Measurements from ENCODE around the gene DISP2.

Gene DISP2

DNA sequence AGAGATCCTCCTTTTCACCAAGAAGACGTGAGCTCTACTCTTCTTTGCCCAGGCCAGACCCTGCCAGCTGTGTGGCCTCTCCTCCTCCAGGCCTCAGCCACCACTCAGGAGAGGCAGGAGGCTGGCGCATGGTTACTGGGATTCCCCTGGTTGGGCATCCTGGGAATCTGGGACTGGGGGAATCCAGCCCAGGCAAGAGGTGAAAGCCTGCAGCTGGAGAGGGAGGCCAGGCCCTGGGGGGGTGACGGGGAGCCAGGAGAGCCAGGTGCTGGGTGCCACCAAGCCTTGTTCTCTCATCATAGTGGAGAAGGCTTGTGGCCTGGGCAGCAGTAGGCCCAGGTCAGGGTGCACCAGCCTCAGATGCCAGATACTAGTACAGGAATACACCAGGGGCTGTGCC lies 23.5 kb upstream of the DISP2 start:
- Mint-ChIP-seq H3K9me3 (no peaks in the 10 kb centered on the region), H3K27me3 (no peaks in the 10 kb centered on the region), H3K27ac (peak overlapping the region; percentile 100), H3K4me3 (peak overlapping the region; percentile 21), H3K4me1 (ENCODE audit: low read depth) (peaks cover 95% of the 10 kb centered on the region), H3K36me3 (ENCODE audit: low read depth) (peaks cover 41% of the 10 kb centered on the region)
- intact Hi-C loops (cut with micrococcal nuclease) = loop anchor here (1.0 to 2.0 kb wide), 3 partner anchors 11 to 50 kb away; partner anchors contain the start of gene INAFM2

DNA sequence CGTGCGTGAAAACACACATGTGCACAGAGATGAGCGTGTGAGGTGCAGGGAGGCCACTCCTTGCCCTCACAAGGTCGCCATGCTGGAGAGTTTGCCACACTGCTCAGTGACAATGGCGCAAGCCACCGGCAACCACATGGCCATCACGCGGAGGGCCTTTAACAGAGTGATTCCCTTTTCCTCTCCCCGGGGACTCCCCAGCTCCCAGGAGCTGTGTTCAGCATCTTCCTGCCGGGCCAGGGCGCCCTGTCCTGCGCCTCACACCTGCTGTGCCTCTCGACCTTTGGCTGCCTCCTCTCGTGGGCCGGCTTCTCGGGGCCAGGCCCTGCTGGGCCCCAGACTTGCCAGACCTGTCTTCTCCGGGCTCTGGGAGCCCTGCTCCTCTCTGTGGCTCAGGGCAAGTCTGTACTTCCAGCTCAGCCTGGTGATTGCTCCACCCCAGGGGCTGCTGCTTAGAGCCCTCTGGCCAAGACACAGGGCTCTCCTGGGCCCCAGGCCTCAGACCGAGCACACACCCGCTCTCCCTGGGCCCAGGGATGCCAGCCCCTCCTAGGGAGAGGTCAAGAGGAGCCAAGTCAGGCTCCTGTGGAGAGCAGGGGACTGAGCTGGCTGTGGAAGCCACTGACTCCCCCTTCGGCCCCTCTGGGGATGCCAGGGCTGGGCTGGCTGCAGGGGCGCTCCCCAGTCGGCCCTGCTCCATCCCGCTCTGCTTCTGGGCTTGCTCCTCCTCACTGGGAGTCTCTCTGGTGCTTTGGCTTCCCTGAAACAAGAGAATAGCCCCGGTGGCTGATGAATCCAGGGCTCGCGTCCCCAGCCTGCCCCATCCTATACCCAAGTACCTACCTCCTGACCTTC lies 22.9 kb upstream of the DISP2 start:
- peaks cover 95% of the 10 kb centered on the region for H3K4me1 Mint-ChIP-seq (ENCODE audit: low read depth)
- peaks cover 35% of the 10 kb centered on the region for H3K36me3 Mint-ChIP-seq (ENCODE audit: low read depth)
- H3K27ac Mint-ChIP-seq = peak overlapping the region; percentile 100
- no peak overlapping the region for H3K4me3 Mint-ChIP-seq
- intact Hi-C loops (cut with micrococcal nuclease) = loop anchor here (1.0 to 2.0 kb wide), 3 partner anchors 12 to 50 kb away; partner anchors contain the start of gene INAFM2
- H3K9me3 Mint-ChIP-seq = no peaks in the 10 kb centered on the region
- no peaks in the 10 kb centered on the region for H3K27me3 Mint-ChIP-seq

DNA sequence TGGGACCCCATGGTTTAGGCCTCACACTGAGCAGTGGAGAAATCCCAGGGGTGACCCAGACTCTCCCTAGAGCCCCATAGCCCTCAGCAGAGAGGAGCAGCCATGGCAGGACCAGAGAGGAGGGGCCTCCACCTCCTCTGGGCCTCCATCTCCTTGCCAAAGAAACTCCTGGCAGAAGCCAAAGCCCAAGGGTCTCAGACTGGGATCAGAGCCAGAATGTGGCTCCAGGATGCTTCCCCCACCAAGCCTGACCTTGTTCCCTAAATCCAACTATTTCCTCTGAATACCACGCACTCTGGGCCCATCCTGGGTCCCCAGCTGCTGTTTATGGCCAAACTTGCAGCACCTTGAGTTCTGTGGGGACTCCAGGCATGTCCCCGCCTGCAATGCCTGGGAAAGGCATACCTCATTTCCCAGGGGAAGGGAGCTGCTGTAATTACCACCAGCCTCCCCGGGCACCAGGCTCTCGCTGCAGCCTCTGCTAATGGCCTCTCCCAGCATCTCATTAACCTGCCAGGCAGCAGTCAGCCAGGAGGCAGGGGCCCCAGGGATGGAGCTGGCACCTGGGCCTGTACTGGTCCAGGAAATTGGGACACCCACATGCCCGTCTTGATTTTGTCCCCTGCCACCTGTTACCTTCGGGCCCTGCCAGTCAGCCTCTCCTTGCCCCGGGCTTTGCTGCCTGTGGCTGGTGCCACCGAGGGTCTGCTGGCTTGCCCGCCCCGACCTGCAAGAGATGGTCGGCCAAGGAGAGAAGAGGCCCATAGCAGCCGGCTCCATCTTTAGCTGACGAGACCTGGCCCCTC lies 21.9 kb upstream of the DISP2 start:
- no peaks in the 10 kb centered on the region for H3K27me3 Mint-ChIP-seq
- peak overlapping the region; percentile 100 for H3K27ac Mint-ChIP-seq
- H3K9me3 Mint-ChIP-seq = no peaks in the 10 kb centered on the region
- intact Hi-C loops (cut with micrococcal nuclease) = loop anchor here (2.0 kb wide), 1 partner anchor 51 kb away; no protein-coding TSS in a partner anchor
- H3K36me3 Mint-ChIP-seq (ENCODE audit: low read depth) = peaks cover 25% of the 10 kb centered on the region
- H3K4me3 Mint-ChIP-seq = peak overlapping the region; percentile 18
- peaks cover 95% of the 10 kb centered on the region for H3K4me1 Mint-ChIP-seq (ENCODE audit: low read depth)

DNA sequence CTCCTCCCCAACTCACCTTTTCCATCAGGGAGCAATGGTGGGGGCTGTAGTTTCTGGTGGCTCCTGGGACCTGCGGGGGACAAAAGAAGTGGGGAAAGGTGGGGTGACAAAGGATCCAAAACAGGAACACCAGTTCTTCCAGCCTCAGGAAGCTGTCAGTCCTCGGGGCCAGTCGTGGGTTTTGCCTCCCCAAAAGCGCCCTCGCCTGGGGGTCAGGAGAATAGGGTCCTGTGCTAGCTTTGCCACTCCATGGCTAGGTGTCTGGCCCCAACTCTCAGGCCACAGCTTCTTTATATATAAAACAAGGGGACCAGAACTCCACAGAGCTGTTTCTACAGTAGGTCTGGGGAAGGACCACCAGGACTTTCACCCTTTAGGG lies 21.3 kb upstream of the DISP2 start:
- no peak overlapping the region for H3K4me3 Mint-ChIP-seq
- intact Hi-C loops (cut with micrococcal nuclease) = no loop called here
- H3K9me3 Mint-ChIP-seq = no peaks in the 10 kb centered on the region
- peaks cover 98% of the 10 kb centered on the region for H3K4me1 Mint-ChIP-seq (ENCODE audit: low read depth)
- peak overlapping the region; percentile 100 for H3K27ac Mint-ChIP-seq
- H3K27me3 Mint-ChIP-seq = no peaks in the 10 kb centered on the region
- peaks cover 22% of the 10 kb centered on the region for H3K36me3 Mint-ChIP-seq (ENCODE audit: low read depth)

DNA sequence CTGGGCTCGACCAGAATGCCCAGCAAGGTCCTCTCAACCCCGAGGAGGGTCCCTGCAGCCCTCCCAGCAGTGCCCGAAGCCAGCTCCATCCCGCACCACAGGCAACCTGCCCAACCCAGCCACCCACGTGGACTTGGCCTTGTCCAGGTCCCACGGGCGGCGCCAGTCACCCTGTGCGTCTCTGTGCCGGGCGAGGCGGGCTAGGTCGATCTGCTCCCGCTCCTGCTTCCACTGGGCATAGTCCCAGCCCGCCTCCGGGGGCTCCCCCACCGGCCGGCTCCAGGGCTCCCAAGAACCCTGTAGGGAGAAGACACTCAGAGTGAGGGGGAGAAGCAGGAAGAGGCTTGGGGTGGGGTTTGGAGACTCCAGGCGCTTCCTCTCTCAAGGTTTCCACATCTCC lies 20.4 kb upstream of the DISP2 start:
- intact Hi-C loops (cut with micrococcal nuclease) = no loop called here
- no peaks in the 10 kb centered on the region for H3K9me3 Mint-ChIP-seq
- no peaks in the 10 kb centered on the region for H3K27me3 Mint-ChIP-seq
- H3K27ac Mint-ChIP-seq = peak overlapping the region; percentile 100
- no peak overlapping the region for H3K4me3 Mint-ChIP-seq
- H3K36me3 Mint-ChIP-seq (ENCODE audit: low read depth) = peaks cover 16% of the 10 kb centered on the region
- peaks cover 91% of the 10 kb centered on the region for H3K4me1 Mint-ChIP-seq (ENCODE audit: low read depth)

DNA sequence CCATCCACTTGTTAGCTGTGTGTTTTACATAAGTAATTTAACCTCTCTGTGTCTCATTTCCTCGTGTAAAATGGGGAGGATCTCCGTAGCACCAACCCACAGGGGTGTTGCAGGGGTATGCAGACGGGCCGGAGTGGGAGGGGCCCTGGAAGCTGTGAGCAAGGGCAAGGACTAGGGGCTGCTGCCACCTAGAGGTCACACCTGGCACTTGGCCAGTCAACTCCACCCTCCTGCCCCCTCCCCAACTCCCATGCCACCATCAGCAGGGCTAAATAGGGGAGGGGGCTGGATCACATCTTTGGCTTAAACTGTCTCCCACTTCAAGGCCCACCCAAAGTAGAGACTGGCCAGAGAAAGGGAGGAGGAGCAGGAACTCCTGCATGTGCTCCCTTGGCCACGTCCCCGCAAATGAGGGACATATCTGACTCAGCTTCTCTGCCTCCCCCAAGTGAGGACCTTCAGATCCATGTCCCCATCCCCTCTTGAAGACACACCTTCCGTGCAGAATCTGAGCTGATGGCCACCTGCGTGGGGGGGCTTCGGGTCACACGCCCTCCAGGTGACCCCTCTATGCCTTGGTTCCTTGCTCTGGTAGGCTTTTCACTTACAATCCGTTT lies 19.9 kb upstream of the DISP2 start:
- intact Hi-C loops (cut with micrococcal nuclease) = loop anchor here (2.0 kb wide), 1 partner anchor 59 kb away; no protein-coding TSS in a partner anchor
- no peaks in the 10 kb centered on the region for H3K27me3 Mint-ChIP-seq
- H3K4me3 Mint-ChIP-seq = no peak overlapping the region
- H3K27ac Mint-ChIP-seq = peak overlapping the region; percentile 100
- peaks cover 90% of the 10 kb centered on the region for H3K4me1 Mint-ChIP-seq (ENCODE audit: low read depth)
- peaks cover 16% of the 10 kb centered on the region for H3K36me3 Mint-ChIP-seq (ENCODE audit: low read depth)
- H3K9me3 Mint-ChIP-seq = no peaks in the 10 kb centered on the region

DNA sequence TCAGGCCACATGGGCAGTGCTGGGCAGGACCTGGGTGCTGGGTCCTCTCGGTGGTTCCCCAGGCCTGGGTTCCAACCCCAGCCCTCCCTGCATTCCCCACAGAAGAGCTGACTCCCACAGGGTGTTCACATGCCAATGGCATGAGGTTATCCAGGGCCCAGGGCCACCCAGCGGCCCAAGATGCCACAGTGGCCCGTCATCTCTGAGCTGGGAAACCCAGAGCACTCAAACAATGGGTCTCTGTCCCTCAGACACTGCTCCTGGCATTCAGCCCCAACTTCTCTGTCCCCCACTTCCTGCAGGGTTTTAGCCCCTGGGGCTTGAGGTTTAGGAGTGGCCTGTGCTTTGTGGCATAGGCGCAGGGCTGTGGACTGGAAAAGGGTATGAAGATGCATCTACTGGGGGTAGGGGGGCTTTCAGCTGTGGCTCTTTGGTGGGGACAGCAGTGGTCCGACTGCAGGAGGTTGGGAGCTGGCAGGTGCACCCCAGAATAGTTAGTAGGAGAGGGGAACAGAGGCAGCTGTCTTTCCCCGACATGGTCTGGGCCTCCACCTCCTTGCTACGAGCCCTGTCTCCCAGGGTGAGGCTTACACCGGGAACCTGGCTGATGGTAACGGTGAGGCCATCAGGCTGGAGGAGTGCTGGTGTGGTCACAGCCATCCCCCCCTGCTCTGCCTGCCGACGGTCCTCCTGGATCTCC lies 18.9 kb upstream of the DISP2 start:
- Mint-ChIP-seq H3K36me3 (ENCODE audit: low read depth) (peaks cover 16% of the 10 kb centered on the region), H3K4me1 (ENCODE audit: low read depth) (peaks cover 90% of the 10 kb centered on the region), H3K9me3 (no peaks in the 10 kb centered on the region), H3K27ac (peak overlapping the region; percentile 91), H3K4me3 (no peak overlapping the region), H3K27me3 (no peaks in the 10 kb centered on the region)
- intact Hi-C loops (cut with micrococcal nuclease) = loop anchor here (2.0 kb wide), 1 partner anchor 60 kb away; no protein-coding TSS in a partner anchor

DNA sequence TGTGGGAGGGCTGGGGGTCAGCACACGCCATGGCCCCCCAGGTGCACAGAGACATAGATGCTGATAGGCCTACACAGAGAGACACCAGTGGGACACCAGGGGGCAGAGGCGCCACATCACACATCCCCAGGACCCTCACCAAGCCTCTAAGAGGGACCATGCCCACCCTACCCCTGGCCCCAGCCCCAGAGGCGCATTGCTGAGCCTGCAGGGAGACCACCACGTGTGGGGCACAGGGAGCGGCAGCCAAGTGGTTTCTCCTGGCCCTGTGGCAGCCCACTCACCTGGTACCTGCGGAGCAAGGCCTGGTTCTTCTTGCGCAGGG lies 18.4 kb upstream of the DISP2 start:
- peak overlapping the region; percentile 91 for H3K27ac Mint-ChIP-seq
- no peaks in the 10 kb centered on the region for H3K27me3 Mint-ChIP-seq
- H3K4me3 Mint-ChIP-seq = peak overlapping the region; percentile 75
- H3K4me1 Mint-ChIP-seq (ENCODE audit: low read depth) = peaks cover 90% of the 10 kb centered on the region
- intact Hi-C loops (cut with micrococcal nuclease) = loop anchor here (2.0 kb wide), 1 partner anchor 61 kb away; no protein-coding TSS in a partner anchor
- H3K36me3 Mint-ChIP-seq (ENCODE audit: low read depth) = peaks cover 16% of the 10 kb centered on the region
- no peaks in the 10 kb centered on the region for H3K9me3 Mint-ChIP-seq

DNA sequence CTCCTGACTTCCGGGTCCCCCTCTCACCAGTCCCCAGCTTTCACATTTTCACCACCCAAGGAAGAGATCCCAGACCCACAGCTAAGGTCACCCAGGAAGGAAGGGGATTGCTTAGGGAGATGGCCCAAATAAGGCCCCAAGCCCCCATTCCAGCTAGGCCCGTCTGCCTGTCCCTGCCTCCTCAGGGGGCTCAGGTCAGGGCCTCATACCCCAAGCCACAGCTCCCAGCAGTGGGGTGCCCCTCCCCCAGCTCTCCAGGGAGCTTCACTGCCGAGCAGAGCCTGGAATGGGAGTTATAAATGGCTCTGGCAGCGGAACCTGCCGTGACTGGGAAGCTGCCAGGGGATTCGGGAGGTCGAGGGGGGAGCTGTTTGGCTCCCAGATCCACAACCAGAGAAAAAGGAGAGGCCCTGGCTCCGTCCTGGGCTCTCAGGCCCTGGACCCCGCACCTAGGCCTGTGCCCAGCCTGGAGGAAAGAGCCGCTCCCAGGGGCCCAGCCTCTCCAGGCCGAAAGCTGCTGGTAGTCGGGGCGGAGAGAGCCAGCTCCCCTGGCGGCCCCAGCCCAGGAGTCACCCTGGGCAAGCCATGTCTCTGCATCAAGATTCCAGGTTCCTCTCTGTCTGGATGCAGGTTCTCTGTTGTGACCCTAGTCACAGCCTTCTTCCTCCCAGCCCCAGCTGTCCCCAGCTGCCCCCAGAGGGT lies 17.8 kb upstream of the DISP2 start:
- H3K9me3 Mint-ChIP-seq = no peaks in the 10 kb centered on the region
- H3K27me3 Mint-ChIP-seq = no peaks in the 10 kb centered on the region
- H3K4me1 Mint-ChIP-seq (ENCODE audit: low read depth) = peaks cover 87% of the 10 kb centered on the region
- peak overlapping the region; percentile 75 for H3K4me3 Mint-ChIP-seq
- H3K36me3 Mint-ChIP-seq (ENCODE audit: low read depth) = peaks cover 16% of the 10 kb centered on the region
- H3K27ac Mint-ChIP-seq = peak overlapping the region; percentile 91
- intact Hi-C loops (cut with micrococcal nuclease) = no loop called here

DNA sequence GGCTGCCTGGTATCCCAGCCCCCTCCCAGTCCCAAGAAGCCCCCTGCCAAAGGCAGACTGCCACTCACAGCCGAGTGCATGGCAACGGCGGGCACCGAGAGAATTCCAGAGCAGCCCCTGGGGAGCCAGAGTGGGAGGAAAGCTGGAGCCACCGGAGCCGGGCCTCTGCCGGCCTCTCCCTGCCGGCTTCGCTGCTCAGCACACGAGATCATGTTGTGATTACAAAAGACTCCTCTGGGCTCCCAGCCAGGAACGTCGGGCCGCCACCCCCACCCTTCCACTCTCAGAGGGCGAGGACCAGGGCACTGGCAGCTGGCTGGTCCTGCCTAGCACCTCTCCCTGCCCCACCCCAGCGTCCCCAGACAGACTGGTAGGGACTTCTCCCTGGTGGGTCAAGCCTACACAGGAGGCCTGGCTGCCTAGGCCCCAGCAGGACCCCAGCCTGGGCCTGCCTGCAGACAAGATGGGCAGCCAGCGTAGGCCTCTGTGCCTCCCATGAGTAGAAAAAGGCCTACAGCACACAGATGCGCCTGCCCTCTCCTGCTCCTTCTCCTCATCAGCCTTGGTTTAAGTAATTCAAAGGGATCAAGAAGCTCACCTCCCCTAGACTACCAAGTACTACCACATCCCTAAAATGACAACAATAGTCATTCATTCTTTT lies 17.1 kb upstream of the DISP2 start, which contains the start of gene CCDC9B:
TSS of gene CCDC9B (minus strand) at position 200 of the 661 bp plus-strand sequence. CDS start at position 80, 120 bp downstream.
- Mint-ChIP-seq H3K27me3 (no peaks in the 10 kb centered on the region), H3K4me1 (ENCODE audit: low read depth) (peaks cover 80% of the 10 kb centered on the region), H3K36me3 (ENCODE audit: low read depth) (peaks cover 13% of the 10 kb centered on the region), H3K27ac (peak within 1 kb of the TSS; percentile 91), H3K4me3 (peak within 1 kb of the TSS; percentile 75), H3K9me3 (no peaks in the 10 kb centered on the region)
- intact Hi-C loops (cut with micrococcal nuclease) = no loop called here

DNA sequence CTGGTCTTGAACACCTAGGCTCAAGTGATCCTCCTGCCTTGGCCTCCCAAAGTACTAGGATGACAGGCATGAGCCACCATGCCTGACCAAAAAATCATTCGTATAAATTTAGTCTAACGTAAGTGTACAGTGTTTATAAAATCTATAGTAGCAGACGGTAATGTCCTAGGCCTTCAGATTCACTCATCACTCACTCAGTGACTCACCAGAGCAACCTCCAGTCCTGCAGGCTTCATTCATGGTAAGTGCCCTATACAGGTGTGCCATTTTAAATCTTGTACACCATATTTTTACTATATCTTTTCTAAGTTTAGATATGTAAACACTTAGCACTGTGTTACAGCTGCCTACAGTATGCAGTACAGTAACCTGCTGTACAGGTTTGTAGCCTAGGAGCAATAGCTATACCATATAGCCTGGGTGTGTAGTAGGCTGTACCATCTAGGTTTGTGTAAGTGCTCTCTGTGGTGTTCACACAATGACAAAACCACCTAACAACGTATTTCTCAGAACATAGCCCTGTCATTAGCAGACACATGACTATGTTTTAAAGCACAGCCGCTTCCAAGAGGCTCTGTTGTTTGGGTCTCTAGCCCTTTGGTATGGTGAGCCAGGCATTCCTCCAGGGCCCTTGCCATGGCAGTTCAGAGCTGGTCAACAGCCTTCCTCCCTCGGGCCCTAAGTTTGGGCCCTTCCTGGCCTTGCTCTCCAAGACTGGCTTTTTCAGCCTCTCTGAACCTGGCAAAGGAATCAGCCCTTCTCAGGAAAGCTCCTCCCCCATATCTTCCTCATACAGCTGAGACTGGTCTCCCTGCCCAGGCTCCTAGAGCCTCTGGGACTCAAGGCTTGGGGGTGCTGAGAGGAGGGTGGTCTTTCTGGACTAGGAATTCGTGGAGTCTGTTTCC lies 15.4 kb upstream of the DISP2 start:
- no peaks in the 10 kb centered on the region for H3K9me3 Mint-ChIP-seq
- H3K36me3 Mint-ChIP-seq (ENCODE audit: low read depth) = peaks cover 8% of the 10 kb centered on the region
- H3K27me3 Mint-ChIP-seq = peaks cover 2% of the 10 kb centered on the region
- peak overlapping the region; percentile 17 for H3K27ac Mint-ChIP-seq
- H3K4me3 Mint-ChIP-seq = no peak overlapping the region
- peaks cover 62% of the 10 kb centered on the region for H3K4me1 Mint-ChIP-seq (ENCODE audit: low read depth)
- intact Hi-C loops (cut with micrococcal nuclease) = no loop called here

DNA sequence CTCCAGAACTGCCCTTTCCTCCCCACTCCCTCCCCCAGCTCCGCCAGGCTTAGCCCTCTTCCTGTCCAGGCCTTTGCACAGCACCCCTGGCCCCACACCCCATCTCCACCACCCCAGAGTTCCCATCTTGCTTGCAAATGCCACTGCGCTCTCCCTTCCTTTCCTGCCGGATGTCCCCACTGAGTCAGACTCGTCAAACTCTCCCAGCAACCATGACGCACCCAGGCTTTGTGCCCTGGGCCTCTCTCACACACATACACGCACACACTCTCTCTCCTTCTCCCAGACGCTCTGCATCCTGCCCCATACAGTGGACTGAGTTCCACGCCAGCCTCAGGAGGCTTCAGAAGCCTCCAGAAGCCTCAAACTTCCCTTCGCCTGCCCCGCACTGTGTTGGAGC lies 14.5 kb upstream of the DISP2 start:
- Mint-ChIP-seq H3K27me3 (peaks cover 2% of the 10 kb centered on the region), H3K36me3 (ENCODE audit: low read depth) (peaks cover 6% of the 10 kb centered on the region), H3K4me1 (ENCODE audit: low read depth) (peaks cover 54% of the 10 kb centered on the region), H3K27ac (peak overlapping the region; percentile 17), H3K9me3 (no peaks in the 10 kb centered on the region), H3K4me3 (peak overlapping the region; percentile 14)
- intact Hi-C loops (cut with micrococcal nuclease) = no loop called here

All from dendritic cell treated with granulocyte-macrophage colony-stimulating factor and Interleukin-4, amounts not matched to agents 40 ng/mL and 50 ng/mL, for 4 days (primary cell).